Loucy (cell line): Measurements from ENCODE around the gene RPS6KA3.

ENCODE experiments used
- CTCF ChIP-seq: fragments of 200-600 bp; sonication (generic); conservative IDR thresholded peaks from 2 replicates; pipeline ENCODE4 v1.5.1; 2014; ENCODE audit warnings: mild to moderate bottlenecking, antibody characterized with exemption, low read length
- EZH2phosphoT487 ChIP-seq: fragments of 200-600 bp; IDR thresholded peaks from 2 replicates; pipeline ENCODE4 v1.6.1; 2018; ENCODE audit warnings: antibody characterized with exemption, mild to moderate bottlenecking, moderate library complexity, borderline replicate concordance

DNA sequence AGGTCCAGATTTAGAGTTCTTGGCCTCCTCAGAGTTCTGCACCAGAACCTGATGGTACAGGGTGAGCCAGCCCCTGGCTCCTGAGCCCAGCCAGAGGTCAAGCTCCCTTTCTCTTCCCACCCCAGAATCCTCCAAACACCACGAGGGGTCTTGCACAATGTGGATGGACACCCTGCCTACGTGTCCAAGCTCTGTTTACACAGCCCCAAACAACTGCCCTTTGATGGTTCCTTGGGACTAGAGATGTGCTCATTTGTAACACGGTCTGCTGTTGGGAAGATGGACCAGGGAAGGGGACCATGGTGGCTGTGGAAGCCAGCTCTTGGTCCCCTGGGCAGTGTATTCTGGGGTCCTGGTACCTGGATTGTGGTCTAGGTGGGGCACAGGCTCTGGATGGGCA lies 40.0 kb upstream of the RPS6KA3 start:
- TF ChIP-seq CTCF (no peak), EZH2phosphoT487 (no peak)
